CD4-positive, alpha-beta T cell (primary cell): ENCODE results near the gene OR1I1. TPM values are rescaled to one million over a fixed set of nuclear protein-coding genes. Genes with fewer than 3 reads are reported as not detected.

ENCODE experiments used
- ATAC-seq: fragments of 200-7000 bp; cut with Tn5 transposase; one replicate; pipeline ENCODE4 v1.10.0; 2022; ENCODE audit warnings: mild to moderate bottlenecking; ENCODE audit not compliant: poor library complexity
- CTCF ChIA-PET: fragments of 350-600 bp; sonication (Branson Sonifier 250); formaldehyde crosslinking; loops from one replicate; lab custom pipeline; 2021; ENCODE audit warnings: antibody characterized with exemption, inconsistent platforms; lab: Charles Lee
- POLR2A ChIA-PET: fragments of 350-600 bp; sonication (Branson Sonifier 250); formaldehyde crosslinking; loops from one replicate; lab custom pipeline; 2021; ENCODE audit warnings: antibody characterized with exemption, inconsistent platforms; lab: Charles Lee
- DNase-seq, 14 experiments: peaks; one replicate each; pipeline ENCODE4 v3.0.0-alpha.2; 2013 to 2020; ENCODE audit warnings: mixed read lengths in 2 of 14
- H3K27ac ChIP-seq, 2 donors: one replicate each; pipeline versions ENCODE4 v1.5.1 to v1.7.0; 2013; ENCODE audit warnings: low read length in 2 of 2, low read depth in 1 of 2, mild to moderate bottlenecking in 1 of 2
- H3K27me3 ChIP-seq, 2 experiments: 1 replicate in 1 of 2; 2 replicates in 1 of 2; pipeline versions ENCODE4 v1.6.1 to v1.7.0; 2013; ENCODE audit warnings: low read length in 2 of 2, control low read depth in 1 of 2, mild to moderate bottlenecking in 1 of 2, moderate library complexity in 1 of 2; ENCODE audit not compliant: insufficient read depth in 2 of 2, control insufficient read depth in 1 of 2
- H3K36me3 ChIP-seq: one replicate; pipeline ENCODE4 v1.6.1; 2013; ENCODE audit warnings: low read length, control low read depth; ENCODE audit not compliant: insufficient read depth
- H3K4me1 ChIP-seq: one replicate; pipeline ENCODE4 v1.6.1; 2013; ENCODE audit warnings: low read length, control low read depth; ENCODE audit not compliant: insufficient read depth
- H3K4me3 ChIP-seq: one replicate; pipeline ENCODE4 v1.5.1; 2013; ENCODE audit warnings: mild to moderate bottlenecking, low read length, moderate library complexity
- H3K9me3 ChIP-seq, 2 experiments: 1 replicate in 1 of 2; 2 replicates in 1 of 2; pipeline versions ENCODE4 v1.6.1 to v1.7.0; 2013; ENCODE audit warnings: low read length in 2 of 2, mild to moderate bottlenecking in 2 of 2, control low read depth in 1 of 2, moderate library complexity in 1 of 2; ENCODE audit not compliant: control insufficient read depth in 1 of 2, insufficient read depth in 1 of 2
- H3K27ac Mint-ChIP-seq: one replicate; pipeline ENCODE4 v1.8.0; 2020; ENCODE audit warnings: mixed read lengths
- H3K27me3 Mint-ChIP-seq: one replicate; pipeline ENCODE4 v1.8.0; 2021; ENCODE audit warnings: mixed read lengths
- H3K36me3 Mint-ChIP-seq: one replicate; pipeline ENCODE4 v1.8.0; 2021; ENCODE audit warnings: low read depth, mixed read lengths
- H3K4me1 Mint-ChIP-seq: one replicate; pipeline ENCODE4 v1.8.0; 2021; ENCODE audit warnings: low read depth, mixed read lengths
- H3K4me3 Mint-ChIP-seq: one replicate; pipeline ENCODE4 v1.8.0; 2020; ENCODE audit warnings: mild to moderate bottlenecking, mixed read lengths
- H3K9me3 Mint-ChIP-seq: one replicate; pipeline ENCODE4 v1.8.0; 2020; ENCODE audit warnings: mixed read lengths
- CTCF ChIP-seq: fragments of 200-600 bp; IDR thresholded peaks from one replicate; pipeline ENCODE4 v1.8.0; 2022; ENCODE audit warnings: antibody characterized with exemption, mild to moderate bottlenecking
- intact Hi-C, 2 experiments: fragments of 100-400 bp; cut with DNase I in 1 of 2; cut with micrococcal nuclease in 1 of 2; formaldehyde crosslinking; loops; one replicate each; pipeline versions ENCODE4 v1.15.1 to v1.9.0; 2023 to 2025; cut with DNase I, micrococcal nuclease
- total RNA-seq, 174 experiments: library from RNA in 2 of 174; stranded (reverse) in 2 of 174; gene quantifications; one replicate each; pipeline ENCODE4 v1.2.3 and lab custom pipeline; 2021 to 2026

The OR1I1 gene
- total RNA-seq, 2 experiments from 2014 or later: not detected

GRCh38 chr19:15108845-15109767 lies 27.1 kb downstream of the OR1I1 start:
- DNase-seq (no peak), ATAC-seq (no peak)
- CTCF ChIA-PET: no interaction called here
- H3K4me1 ChIP-seq: peaks cover 16% of the 10 kb centered on the region
- H3K27ac ChIP-seq: no peak overlapping the region
- Mint-ChIP-seq H3K4me1 (peaks cover 17% of the 10 kb centered on the region), H3K9me3 (peaks cover 8% of the 10 kb centered on the region), H3K36me3 (no peaks in the 10 kb centered on the region), H3K27ac (no peak overlapping the region), H3K4me3 (no peak overlapping the region), H3K27me3 (peaks cover 18% of the 10 kb centered on the region)
- no peak for TF ChIP-seq CTCF
- peaks cover 9 to 28% of the 10 kb centered on the region in 2 experiments for H3K9me3 ChIP-seq
- POLR2A ChIA-PET: no interaction called here
- intact Hi-C loops: no loop called here
- no peak overlapping the region for H3K4me3 ChIP-seq
- H3K36me3 ChIP-seq: no peaks in the 10 kb centered on the region
- peaks cover 7 to 10% of the 10 kb centered on the region in 2 experiments for H3K27me3 ChIP-seq

DNA sequence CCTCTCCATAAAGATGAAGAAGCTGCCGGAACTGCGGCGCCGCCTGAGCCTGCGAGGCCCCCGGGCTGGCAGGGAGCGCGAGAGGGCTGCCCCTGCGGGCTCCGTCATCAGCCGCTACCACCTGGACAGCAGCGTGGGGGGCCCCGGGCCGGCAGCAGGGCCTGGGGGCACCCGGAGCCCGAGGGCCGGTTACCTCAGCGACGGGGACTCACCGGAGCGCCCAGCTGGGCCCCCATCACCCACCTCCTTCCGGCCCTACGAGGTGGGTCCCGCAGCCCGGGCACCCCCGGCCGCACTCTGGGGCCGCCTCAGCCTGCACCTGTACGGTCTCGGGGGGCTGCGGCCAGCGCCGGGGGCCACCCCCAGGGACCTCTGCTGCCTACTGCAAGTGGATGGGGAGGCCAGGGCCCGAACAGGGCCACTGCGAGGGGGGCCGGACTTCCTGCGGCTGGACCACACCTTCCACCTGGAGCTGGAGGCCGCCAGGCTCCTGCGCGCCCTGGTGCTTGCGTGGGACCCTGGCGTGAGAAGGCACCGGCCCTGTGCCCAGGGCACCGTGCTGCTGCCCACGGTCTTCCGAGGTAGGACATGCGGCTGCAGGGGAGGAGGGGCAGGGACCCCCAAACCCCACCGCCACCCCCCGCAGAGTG lies 27.9 kb downstream of the OR1I1 start:
- TF ChIP-seq CTCF: no peak
- Mint-ChIP-seq H3K4me3 (no peak overlapping the region), H3K4me1 (peaks cover 17% of the 10 kb centered on the region), H3K36me3 (no peaks in the 10 kb centered on the region), H3K27me3 (peaks cover 18% of the 10 kb centered on the region), H3K27ac (no peak overlapping the region), H3K9me3 (peaks cover 3% of the 10 kb centered on the region)
- Histone ChIP-seq H3K27me3 (peaks cover 7 to 10% of the 10 kb centered on the region in 2 experiments), H3K4me1 (peaks cover 16% of the 10 kb centered on the region), H3K36me3 (peaks cover 2% of the 10 kb centered on the region), H3K4me3 (no peak overlapping the region), H3K27ac (no peak overlapping the region), H3K9me3 (peaks cover 2 to 27% of the 10 kb centered on the region in 2 experiments)
- intact Hi-C loops: no loop called here
- ATAC-seq (no peak), DNase-seq (no peak)
- ChIA-PET POLR2A (no interaction called here), CTCF (no interaction called here)

DNA sequence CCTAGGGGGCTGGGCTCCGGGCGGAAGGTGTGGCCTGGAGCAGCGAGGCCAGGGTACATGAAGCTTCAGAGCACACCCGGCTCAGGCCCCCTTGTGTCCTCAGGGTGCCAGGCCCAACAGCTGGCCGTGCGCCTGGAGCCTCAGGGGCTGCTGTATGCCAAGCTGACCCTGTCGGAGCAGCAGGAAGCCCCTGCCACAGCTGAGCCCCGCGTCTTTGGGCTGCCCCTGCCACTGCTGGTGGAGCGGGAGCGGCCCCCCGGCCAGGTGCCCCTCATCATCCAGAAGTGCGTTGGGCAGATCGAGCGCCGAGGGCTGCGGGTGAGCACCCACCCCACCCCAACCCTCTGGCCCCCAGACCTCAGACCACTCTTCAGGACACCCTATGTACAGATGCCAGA lies 28.4 kb downstream of the OR1I1 start:
- H3K36me3 Mint-ChIP-seq: no peaks in the 10 kb centered on the region
- H3K27me3 ChIP-seq: peaks cover 7 to 10% of the 10 kb centered on the region in 2 experiments
- DNase-seq (no peak), ATAC-seq (no peak)
- no peaks in the 10 kb centered on the region for H3K9me3 Mint-ChIP-seq
- peaks cover 16% of the 10 kb centered on the region for H3K4me1 ChIP-seq
- H3K27ac Mint-ChIP-seq: no peak overlapping the region
- CTCF ChIA-PET: no interaction called here
- POLR2A ChIA-PET: no interaction called here
- no peak overlapping the region for H3K4me3 ChIP-seq
- H3K9me3 ChIP-seq: peaks cover 0 to 24% of the 10 kb centered on the region in 2 experiments
- peaks cover 18% of the 10 kb centered on the region for H3K27me3 Mint-ChIP-seq
- H3K36me3 ChIP-seq: peaks cover 7% of the 10 kb centered on the region
- no peak for TF ChIP-seq CTCF
- H3K27ac ChIP-seq: no peak overlapping the region
- H3K4me1 Mint-ChIP-seq: peaks cover 17% of the 10 kb centered on the region
- intact Hi-C loops: no loop called here
- no peak overlapping the region for H3K4me3 Mint-ChIP-seq
